Activated CD4-positive, alpha-beta memory T cell treated with anti-CD3 and anti-CD28 coated beads, Interleukin-2, amount 10 ng/mL, durations not matched to agents 7 days and 5 days (primary cell): Measurements from ENCODE around the gene SYT2. TPM values are rescaled to one million over a fixed set of nuclear protein-coding genes. Genes with fewer than 3 reads are reported as not detected.
"Not testable (repeated sequence)": the region's sequence is repeated elsewhere in the genome, so short reads cannot be mapped to it uniquely, and the experiment has no call there.

ENCODE experiments used
- CTCF ChIA-PET: fragments of 350-600 bp; sonication (Branson Sonifier 250); formaldehyde crosslinking; loops from one replicate; lab custom pipeline; 2021; ENCODE audit warnings: antibody characterized with exemption, inconsistent platforms; lab: Charles Lee
- POLR2A ChIA-PET: fragments of 350-600 bp; sonication (Branson Sonifier 250); formaldehyde crosslinking; loops from one replicate; lab custom pipeline; 2021; ENCODE audit warnings: antibody characterized with exemption; lab: Charles Lee
- DNase-seq: peaks from one replicate; pipeline ENCODE4 v3.0.0-alpha.2; 2020
- H3K27ac Mint-ChIP-seq: one replicate; pipeline ENCODE4 v1.8.0; 2021; ENCODE audit warnings: mild to moderate bottlenecking, mixed read lengths
- H3K27me3 Mint-ChIP-seq: one replicate; pipeline ENCODE4 v1.8.0; 2021; ENCODE audit warnings: mixed read lengths
- H3K36me3 Mint-ChIP-seq: one replicate; pipeline ENCODE4 v1.8.0; 2021; ENCODE audit warnings: low read depth, mixed read lengths
- H3K4me1 Mint-ChIP-seq: one replicate; pipeline ENCODE4 v1.8.0; 2021; ENCODE audit warnings: mixed read lengths
- H3K4me3 Mint-ChIP-seq: one replicate; pipeline ENCODE4 v1.8.0; 2021; ENCODE audit warnings: mild to moderate bottlenecking, mixed read lengths
- H3K9me3 Mint-ChIP-seq: one replicate; pipeline ENCODE4 v1.8.0; 2021; ENCODE audit warnings: mixed read lengths
- total RNA-seq, 2 experiments: library from RNA; stranded (reverse); gene quantifications; one replicate each; pipeline ENCODE4 v1.2.3, GENCODE V29; 2021

Gene SYT2
- total RNA-seq, 2 experiments from 2014 or later: not detected

DNA sequence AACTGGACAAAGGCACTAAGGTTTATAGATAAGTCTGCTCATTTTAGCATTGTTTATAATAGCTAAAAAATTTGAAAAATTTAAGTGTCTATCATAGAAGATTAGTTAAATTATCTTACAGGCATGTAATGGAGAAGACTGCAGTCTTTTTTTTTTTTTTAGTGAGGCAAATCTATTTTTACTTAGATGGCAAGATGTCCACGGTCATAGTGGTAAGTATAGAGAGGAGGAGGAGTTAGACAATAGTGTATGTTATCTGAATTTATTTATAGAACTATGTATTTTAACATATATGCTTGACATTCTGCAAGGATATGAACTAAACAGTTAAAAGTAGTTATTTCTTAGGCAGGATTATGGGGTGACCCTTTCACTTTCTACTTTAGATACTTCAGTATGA lies 149.0 kb downstream of the SYT2 start:
- no peaks in the 10 kb centered on the region for H3K9me3 Mint-ChIP-seq
- H3K27ac Mint-ChIP-seq: no peak overlapping the region
- no peaks in the 10 kb centered on the region for H3K27me3 Mint-ChIP-seq
- H3K4me3 Mint-ChIP-seq: no peak overlapping the region
- POLR2A ChIA-PET: interaction anchor here (0.6 kb wide), 1 partner anchor 71 kb away, joined by 3 read pairs; no protein-coding TSS in a partner anchor
- H3K4me1 Mint-ChIP-seq: peaks cover 11% of the 10 kb centered on the region
- no peaks in the 10 kb centered on the region for H3K36me3 Mint-ChIP-seq
- no peak for DNase-seq
- CTCF ChIA-PET: interaction anchor here (0.6 to 1.5 kb wide), 4 partner anchors 10 to 382 kb away, joined by 3 to 4 read pairs (median 4); no protein-coding TSS in a partner anchor

DNA sequence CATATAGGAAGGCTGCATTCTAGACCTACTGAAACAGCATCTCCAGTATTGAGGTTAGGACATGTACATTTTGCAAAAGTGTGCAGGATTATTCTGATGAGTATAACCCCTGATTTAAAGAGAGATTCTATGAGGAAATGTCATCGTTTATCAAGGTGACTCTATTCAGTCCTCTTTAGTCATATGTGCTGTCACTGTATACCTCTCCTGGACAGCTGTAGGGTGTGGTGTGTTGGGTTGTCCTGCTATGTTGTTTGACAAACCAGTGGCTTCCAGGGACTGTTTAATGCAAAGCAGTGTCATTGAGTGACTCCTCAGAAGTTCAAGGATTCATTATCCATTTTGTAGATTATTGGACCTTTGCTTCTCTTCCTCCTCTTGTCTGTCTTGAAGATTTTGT lies 152.6 kb downstream of the SYT2 start:
- CTCF ChIA-PET, H3K27ac Mint-ChIP-seq, POLR2A ChIA-PET, H3K36me3 Mint-ChIP-seq, DNase-seq, H3K4me1 Mint-ChIP-seq, H3K27me3 Mint-ChIP-seq, H3K4me3 Mint-ChIP-seq, H3K9me3 Mint-ChIP-seq: not testable (repeated sequence)

DNA sequence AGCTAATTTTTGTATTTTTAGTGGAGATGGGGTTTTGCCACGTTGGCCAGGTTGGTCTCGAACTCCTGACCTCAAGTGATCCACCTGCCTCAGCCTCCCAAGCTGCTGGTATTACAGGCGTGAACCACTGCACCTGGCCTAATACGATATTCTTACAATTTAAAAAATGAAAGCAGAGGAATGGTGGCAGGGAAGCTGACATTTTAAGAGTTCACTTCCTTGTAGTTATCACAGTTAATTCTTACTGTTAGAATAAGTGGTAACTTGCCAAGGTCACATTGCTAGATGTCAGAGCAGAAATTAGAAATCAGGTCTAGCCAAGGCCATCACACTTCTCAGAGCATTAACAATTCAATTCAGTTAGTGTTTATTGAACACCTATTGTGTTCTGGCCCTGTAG lies 154.2 kb downstream of the SYT2 start:
- H3K36me3 Mint-ChIP-seq, H3K4me1 Mint-ChIP-seq, POLR2A ChIA-PET, H3K9me3 Mint-ChIP-seq, H3K27me3 Mint-ChIP-seq, H3K4me3 Mint-ChIP-seq, H3K27ac Mint-ChIP-seq, CTCF ChIA-PET, DNase-seq: not testable (repeated sequence)

DNA sequence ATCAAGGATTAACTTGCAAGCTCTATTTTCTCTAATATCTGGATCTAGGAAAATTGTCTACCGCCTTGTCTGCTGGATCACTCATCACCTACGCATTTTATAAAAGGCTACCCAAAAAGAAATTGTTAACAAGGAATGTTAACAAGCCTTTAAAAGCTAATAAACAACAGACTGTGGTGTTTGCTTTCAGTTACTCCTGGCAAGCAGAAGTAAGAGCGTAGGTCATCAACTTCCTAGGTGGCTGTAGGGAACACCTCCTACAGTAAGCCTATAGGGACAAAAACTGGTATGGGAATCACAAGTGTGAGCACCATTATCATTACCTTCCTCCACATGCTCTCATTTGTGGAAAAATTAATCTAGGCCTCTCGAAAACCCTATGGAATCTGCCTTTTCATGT lies 155.6 kb downstream of the SYT2 start:
- H3K36me3 Mint-ChIP-seq, DNase-seq, H3K9me3 Mint-ChIP-seq, H3K4me3 Mint-ChIP-seq, H3K4me1 Mint-ChIP-seq, H3K27me3 Mint-ChIP-seq, H3K27ac Mint-ChIP-seq, POLR2A ChIA-PET: not testable (repeated sequence)
- CTCF ChIA-PET: interaction anchor here (0.7 kb wide), 1 partner anchor 845 kb away, joined by 5 read pairs; no protein-coding TSS in a partner anchor

DNA sequence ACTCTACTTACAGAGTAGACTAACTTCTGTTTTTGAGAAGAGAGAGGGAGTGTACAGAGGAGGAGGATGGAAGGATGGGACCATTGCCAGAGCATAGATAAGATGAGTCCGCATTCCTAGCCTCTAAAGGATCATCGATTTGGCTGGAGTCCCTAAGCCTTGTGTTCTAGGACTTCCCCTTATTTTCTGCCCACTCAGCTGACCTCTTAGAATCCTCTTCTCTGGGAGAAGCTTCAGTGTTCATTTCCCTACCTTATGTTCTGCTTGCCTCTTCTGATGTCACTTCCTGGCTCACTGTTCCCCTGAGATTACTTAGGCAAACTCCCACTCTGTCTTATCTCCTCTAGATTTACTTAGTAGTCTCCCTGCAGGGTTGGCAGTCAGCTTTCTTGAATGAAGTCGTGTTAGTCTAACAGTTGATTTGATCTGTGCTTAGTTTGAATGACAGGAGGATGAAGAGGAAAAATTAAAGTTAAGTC lies 156.7 kb downstream of the SYT2 start:
- CTCF ChIA-PET: no interaction called here
- no peak overlapping the region for H3K27ac Mint-ChIP-seq
- H3K9me3 Mint-ChIP-seq: no peaks in the 10 kb centered on the region
- no peaks in the 10 kb centered on the region for H3K36me3 Mint-ChIP-seq
- H3K4me3 Mint-ChIP-seq: no peak overlapping the region
- H3K27me3 Mint-ChIP-seq: no peaks in the 10 kb centered on the region
- peaks cover 5% of the 10 kb centered on the region for H3K4me1 Mint-ChIP-seq
- POLR2A ChIA-PET: interaction anchor here (0.8 kb wide), 1 partner anchor 9 kb away, joined by 3 read pairs; no protein-coding TSS in a partner anchor
- DNase-seq: no peak

DNA sequence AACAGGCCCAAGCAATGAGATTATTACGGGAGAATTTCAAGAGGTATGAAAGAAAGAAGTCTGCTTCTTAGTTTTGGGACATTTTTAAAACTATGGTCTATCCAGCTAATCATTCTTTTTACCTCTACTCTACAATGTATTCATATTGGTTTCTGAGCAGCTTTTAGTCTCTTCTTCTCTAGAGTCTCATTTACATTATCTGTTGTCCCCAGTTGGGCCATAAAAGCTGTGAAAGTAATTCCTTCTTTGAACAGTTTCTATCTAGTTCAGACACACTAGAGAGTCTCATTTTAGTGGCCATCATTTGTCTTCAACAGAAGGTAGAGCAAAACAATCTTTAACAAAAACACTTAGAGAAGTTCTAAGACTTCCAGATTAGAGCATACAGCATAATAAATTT lies 157.2 kb downstream of the SYT2 start:
- H3K9me3 Mint-ChIP-seq, H3K36me3 Mint-ChIP-seq, H3K27ac Mint-ChIP-seq, CTCF ChIA-PET, DNase-seq, H3K27me3 Mint-ChIP-seq, H3K4me3 Mint-ChIP-seq, H3K4me1 Mint-ChIP-seq: not testable (repeated sequence)
- POLR2A ChIA-PET: interaction anchor here (0.8 kb wide), 1 partner anchor 8 kb away, joined by 3 read pairs; no protein-coding TSS in a partner anchor

DNA sequence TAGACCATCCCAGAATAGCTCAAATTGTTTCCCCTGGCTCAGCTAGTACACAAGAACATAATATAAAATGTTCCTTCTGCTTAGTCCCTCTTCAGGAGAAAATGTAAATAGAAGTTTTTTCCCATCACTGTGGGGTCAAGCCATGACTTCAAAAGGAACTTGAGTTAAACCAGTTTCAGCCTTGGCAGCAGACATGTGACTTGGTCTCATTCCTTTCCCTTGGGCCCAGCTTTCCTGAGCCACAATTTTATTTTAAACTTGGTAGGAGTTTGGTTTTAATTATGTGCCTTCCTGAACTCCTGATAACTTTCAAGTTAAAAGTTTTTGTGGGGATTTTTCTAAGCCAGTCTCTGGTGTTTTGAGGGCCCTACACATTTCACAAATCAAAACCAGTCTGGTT lies 157.6 kb downstream of the SYT2 start:
- H3K27me3 Mint-ChIP-seq, H3K4me3 Mint-ChIP-seq, H3K4me1 Mint-ChIP-seq, POLR2A ChIA-PET, H3K9me3 Mint-ChIP-seq, H3K36me3 Mint-ChIP-seq, DNase-seq, H3K27ac Mint-ChIP-seq: not testable (repeated sequence)
- CTCF ChIA-PET: interaction anchor here (1.2 kb wide), 1 partner anchor 19 kb away, joined by 3 read pairs; no protein-coding TSS in a partner anchor

DNA sequence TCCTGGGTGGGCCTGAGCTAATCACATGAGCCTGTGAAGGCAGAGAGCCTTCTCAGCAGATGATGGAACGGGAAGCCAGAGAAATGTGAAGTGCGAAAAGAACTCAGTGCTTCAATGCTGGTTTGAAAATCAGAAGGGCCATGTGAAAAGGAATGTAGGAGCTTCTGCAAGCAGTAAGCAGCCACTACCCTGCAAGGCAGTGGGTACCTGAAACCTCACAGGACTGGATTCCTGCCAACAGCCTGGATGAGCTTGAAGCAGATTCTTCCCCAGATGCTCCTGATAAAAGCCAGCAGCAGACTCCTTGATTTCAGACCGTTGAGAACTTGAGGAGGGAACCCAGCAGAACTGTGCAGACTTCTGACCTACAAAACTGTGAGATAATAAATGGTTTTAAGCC lies 158.6 kb downstream of the SYT2 start:
- ChIA-PET POLR2A (no interaction called here), CTCF (interaction anchor here (1.2 kb wide), 1 partner anchor 20 kb away, joined by 3 read pairs; no protein-coding TSS in a partner anchor)
- no peak overlapping the region for H3K4me3 Mint-ChIP-seq
- H3K27ac Mint-ChIP-seq: no peak overlapping the region
- peaks cover 11% of the 10 kb centered on the region for H3K4me1 Mint-ChIP-seq
- H3K36me3 Mint-ChIP-seq: no peaks in the 10 kb centered on the region
- no peaks in the 10 kb centered on the region for H3K9me3 Mint-ChIP-seq
- no peaks in the 10 kb centered on the region for H3K27me3 Mint-ChIP-seq
- no peak for DNase-seq

DNA sequence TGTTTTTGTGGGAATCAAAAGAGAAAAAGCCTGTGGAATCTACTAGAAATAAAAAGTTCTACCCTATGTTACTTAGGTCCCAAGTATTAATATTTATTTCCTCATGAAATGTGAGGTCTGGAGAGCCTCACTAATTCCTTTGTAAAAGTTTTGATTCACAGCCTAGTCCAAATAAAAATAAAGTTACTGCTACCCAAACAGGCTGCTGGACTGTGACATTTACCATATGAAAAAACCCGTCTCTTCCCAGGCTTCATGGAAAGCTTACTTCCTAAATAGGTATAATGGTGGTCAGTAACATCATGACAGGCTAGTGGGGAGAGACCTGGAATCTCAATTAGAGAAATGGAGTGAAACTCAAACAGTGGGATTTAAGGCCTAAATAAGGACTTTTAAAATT lies 160.2 kb downstream of the SYT2 start:
- POLR2A ChIA-PET, DNase-seq, H3K36me3 Mint-ChIP-seq, H3K9me3 Mint-ChIP-seq, H3K27me3 Mint-ChIP-seq, CTCF ChIA-PET, H3K4me3 Mint-ChIP-seq, H3K27ac Mint-ChIP-seq: not testable (repeated sequence)
- H3K4me1 Mint-ChIP-seq: peaks cover 23% of the 10 kb centered on the region

DNA sequence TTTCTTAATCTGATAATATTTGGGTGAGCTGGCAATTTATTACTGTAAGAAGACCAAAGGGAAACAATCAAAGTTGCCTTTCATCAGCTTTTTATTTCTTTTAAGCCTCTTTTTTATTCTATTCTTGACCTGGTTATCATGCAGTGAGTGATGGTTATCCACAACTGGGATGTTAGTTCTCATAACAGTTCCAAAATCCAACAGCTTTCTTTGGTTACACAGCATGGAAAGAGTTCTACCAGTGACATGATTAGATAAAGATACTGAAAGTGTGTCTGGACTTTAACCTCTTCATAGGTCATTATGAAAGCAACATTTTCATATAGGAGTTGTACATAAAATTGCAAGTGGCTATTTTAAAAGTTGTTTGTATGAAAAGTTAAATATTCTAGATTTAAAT lies 163.0 kb downstream of the SYT2 start:
- no peak overlapping the region for H3K4me3 Mint-ChIP-seq
- no peak overlapping the region for H3K27ac Mint-ChIP-seq
- POLR2A ChIA-PET: no interaction called here
- CTCF ChIA-PET: interaction anchor here (0.6 kb wide), 1 partner anchor 304 kb away, joined by 3 read pairs; no protein-coding TSS in a partner anchor
- H3K36me3 Mint-ChIP-seq: no peaks in the 10 kb centered on the region
- H3K9me3 Mint-ChIP-seq: no peaks in the 10 kb centered on the region
- DNase-seq: no peak
- no peaks in the 10 kb centered on the region for H3K27me3 Mint-ChIP-seq
- H3K4me1 Mint-ChIP-seq: peaks cover 18% of the 10 kb centered on the region

DNA sequence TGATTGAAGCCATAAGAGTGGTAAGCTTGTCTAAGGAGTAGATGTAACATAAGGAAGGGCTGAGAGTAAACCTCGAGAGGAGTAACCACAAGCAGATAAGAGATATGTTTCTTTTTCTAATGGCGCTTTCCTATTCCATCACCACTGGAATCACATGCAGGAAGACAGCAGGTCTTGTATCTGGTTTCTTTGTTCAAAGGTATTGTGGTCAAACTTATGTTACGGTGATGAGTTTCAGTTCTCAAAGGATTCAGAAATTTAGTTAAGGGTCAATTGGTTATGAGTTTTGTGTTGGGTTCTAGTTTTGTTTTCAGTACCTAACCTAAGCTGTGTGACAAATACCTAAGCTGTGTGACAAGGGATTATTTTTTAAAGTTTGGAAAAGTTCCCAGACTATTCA lies 163.5 kb downstream of the SYT2 start:
- DNase-seq, H3K27me3 Mint-ChIP-seq, POLR2A ChIA-PET, H3K36me3 Mint-ChIP-seq, H3K9me3 Mint-ChIP-seq, H3K27ac Mint-ChIP-seq, H3K4me3 Mint-ChIP-seq: not testable (repeated sequence)
- peaks cover 18% of the 10 kb centered on the region for H3K4me1 Mint-ChIP-seq
- CTCF ChIA-PET: interaction anchor here (0.6 kb wide), 1 partner anchor 304 kb away, joined by 3 read pairs; no protein-coding TSS in a partner anchor

DNA sequence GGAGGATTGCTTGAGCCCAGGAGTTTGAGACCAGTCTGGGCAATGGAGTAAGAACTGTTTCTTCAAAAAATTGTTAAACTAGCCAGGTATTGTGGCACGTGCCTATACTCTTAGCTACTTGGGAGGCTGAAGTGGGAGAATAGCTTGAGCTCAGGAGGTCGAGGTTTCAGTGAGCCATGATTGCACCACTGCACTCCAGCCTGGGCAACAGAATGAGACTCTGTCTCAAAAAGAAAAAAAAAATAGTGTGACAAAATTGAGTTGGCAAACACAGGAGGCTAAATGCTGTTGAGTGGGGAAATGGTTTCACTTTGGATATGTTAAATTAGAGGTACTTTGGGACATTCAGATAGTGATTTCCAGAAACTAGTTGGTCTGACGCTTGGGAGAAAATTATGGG lies 163.9 kb downstream of the SYT2 start:
- H3K27me3 Mint-ChIP-seq, H3K27ac Mint-ChIP-seq, H3K4me3 Mint-ChIP-seq, DNase-seq, H3K9me3 Mint-ChIP-seq, CTCF ChIA-PET, H3K36me3 Mint-ChIP-seq, POLR2A ChIA-PET: not testable (repeated sequence)
- peaks cover 18% of the 10 kb centered on the region for H3K4me1 Mint-ChIP-seq

DNA sequence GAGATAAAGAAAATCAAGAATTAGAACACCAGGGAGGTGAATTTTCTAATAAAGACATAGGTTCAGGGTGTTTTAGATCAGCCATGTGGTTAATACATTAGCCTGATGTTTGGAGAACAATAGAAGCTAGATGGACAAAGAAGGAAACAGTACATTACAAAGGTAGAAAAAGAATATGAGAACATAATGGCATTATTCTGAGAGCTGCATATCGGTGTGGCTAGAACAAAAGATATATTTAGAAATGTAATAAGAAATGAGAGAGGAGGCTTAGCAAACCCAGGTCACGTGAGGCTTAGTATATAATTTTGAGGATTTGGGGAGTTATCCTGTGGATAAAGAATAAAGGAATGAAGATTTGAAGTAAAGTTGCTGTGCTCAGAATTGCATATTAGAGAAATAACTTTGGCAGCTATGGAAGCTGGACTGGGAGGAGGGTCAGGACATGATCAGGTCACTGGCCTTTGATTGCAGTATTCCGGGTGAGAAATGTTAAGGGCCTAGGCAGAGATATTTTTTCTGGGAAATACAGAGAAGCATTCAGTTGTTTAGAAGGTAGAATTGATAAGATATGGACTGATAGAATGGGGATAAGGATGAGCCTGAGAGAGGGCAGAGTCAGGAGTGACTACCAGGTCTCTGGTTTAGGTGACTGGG lies 164.5 kb downstream of the SYT2 start:
- H3K27me3 Mint-ChIP-seq, H3K27ac Mint-ChIP-seq, CTCF ChIA-PET, DNase-seq, POLR2A ChIA-PET, H3K36me3 Mint-ChIP-seq, H3K4me3 Mint-ChIP-seq, H3K9me3 Mint-ChIP-seq: not testable (repeated sequence)
- H3K4me1 Mint-ChIP-seq: peaks cover 19% of the 10 kb centered on the region
